ENCODE measurements around the gene RAB24. TPM values are rescaled to one million over a fixed set of nuclear protein-coding genes. Genes with fewer than 3 reads are reported as not detected.

The RAB24 gene
- total RNA-seq, 1 experiment from 2014 or later = 37.2 TPM

- in situ Hi-C loops (cut with HindIII; ENCODE audit: low pct_unique_long_range_greater_than_20kb, low sequenced_read_pairs) = no loop called here
- ATAC-seq (peak; percentile 85), DNase-seq (ENCODE audit: low read depth, low spot score) (no peak)
- intact Hi-C loops (cut with micrococcal nuclease; ENCODE audit: unreplicated experiment) = no loop called here
- CTCF ChIA-PET = interaction anchor here (0.6 to 1.0 kb wide), 2 partner anchors 26 to 249 kb away, joined by 3 to 4 read pairs; partner anchors contain the start of gene FGFR4
- TF ChIP-seq POLR2AphosphoS5 (IDR thresholded peaks at IDR 0.05; ENCODE audit: low read depth, low read length) (no peak), TCF7L2 (IDR thresholded peaks at IDR 0.05; ENCODE audit: low read depth, low read length) (no peak), SIN3A (IDR thresholded peaks at IDR 0.05; ENCODE audit: borderline replicate concordance, insufficient read depth, low read depth, low read length) (no peak), CTCF (IDR thresholded peaks at IDR 0.05) (no peak; the same call in 1 of the 2 replicates), REST (IDR thresholded peaks at IDR 0.05; ENCODE audit: insufficient read depth in 1 of 2, low read depth in 2 of 2, low read length in 1 of 2) (no peak)
- Histone ChIP-seq H3K4me1 (ENCODE audit: control insufficient read depth, insufficient read depth, low read length) (no peaks in the 10 kb centered on the region), H3K4me3 (ENCODE audit: low read depth in 2 of 2, low read length in 2 of 2) (no peak overlapping the region), H3K27ac (ENCODE audit: low read length) (no peak overlapping the region), H3K27me3 (ENCODE audit: control insufficient read depth, insufficient read depth, low read length) (no peaks in the 10 kb centered on the region), H3K9me3 (ENCODE audit: control insufficient read depth, insufficient read depth, low read depth, low read length) (no peaks in the 10 kb centered on the region), H3K36me3 (ENCODE audit: control insufficient read depth, insufficient read depth, low read length) (peaks cover 10% of the 10 kb centered on the region)
- BruUV-seq (replicated peaks) = no TSS peak
- POLR2A ChIA-PET = interaction anchor here (1.0 kb wide), 1 partner anchor 47 kb away, joined by 3 read pairs; no protein-coding TSS in a partner anchor
Observed at GRCh38 chr5:177336112-177336511, 32.6 kb upstream of the RAB24 start.

GRCh38 chr5:177335701-177336065 is 32.2 kb upstream of the RAB24 start:
- Histone ChIP-seq H3K4me1 (ENCODE audit: control insufficient read depth, insufficient read depth, low read length) (no peaks in the 10 kb centered on the region), H3K9me3 (ENCODE audit: control insufficient read depth, insufficient read depth, low read depth, low read length) (no peaks in the 10 kb centered on the region), H3K27me3 (ENCODE audit: control insufficient read depth, insufficient read depth, low read length) (no peaks in the 10 kb centered on the region), H3K4me3 (ENCODE audit: low read depth in 2 of 2, low read length in 2 of 2) (no peak overlapping the region), H3K36me3 (ENCODE audit: control insufficient read depth, insufficient read depth, low read length) (peaks cover 10% of the 10 kb centered on the region), H3K27ac (ENCODE audit: low read length) (no peak overlapping the region)
- intact Hi-C loops (cut with micrococcal nuclease; ENCODE audit: unreplicated experiment) (no loop called here), in situ Hi-C loops (cut with HindIII; ENCODE audit: low pct_unique_long_range_greater_than_20kb, low sequenced_read_pairs) (no loop called here)
- ATAC-seq (no peak), DNase-seq (ENCODE audit: low read depth, low spot score) (no peak)
- ChIA-PET POLR2A (interaction anchor here (1.0 kb wide), 1 partner anchor 47 kb away, joined by 3 read pairs; no protein-coding TSS in a partner anchor), CTCF (interaction anchor here (1.0 kb wide), 1 partner anchor 26 kb away, joined by 4 read pairs; no protein-coding TSS in a partner anchor)
- BruUV-seq (replicated peaks) = no TSS peak
- TF ChIP-seq REST (IDR thresholded peaks at IDR 0.05; ENCODE audit: insufficient read depth in 1 of 2, low read depth in 2 of 2, low read length in 1 of 2) (no peak), TCF7L2 (IDR thresholded peaks at IDR 0.05; ENCODE audit: low read depth, low read length) (no peak), CTCF (IDR thresholded peaks at IDR 0.05) (no peak), SIN3A (IDR thresholded peaks at IDR 0.05; ENCODE audit: borderline replicate concordance, insufficient read depth, low read depth, low read length) (no peak), POLR2AphosphoS5 (IDR thresholded peaks at IDR 0.05; ENCODE audit: low read depth, low read length) (no peak)

All from Panc1 (cell line).